H9 (cell line): ENCODE data around the gene TIGD6. TPM values are rescaled to one million over a fixed set of nuclear protein-coding genes. Genes with fewer than 3 reads are reported as not detected.

Source experiments
- DNase-seq: peaks from one replicate; pipeline ENCODE4 v3.0.0-alpha.2; 2017
- H2AFZ ChIP-seq: one replicate; pipeline ENCODE4 v1.6.1; 2013; ENCODE audit warnings: mild to moderate bottlenecking, low read length, control low read depth, moderate library complexity
- H2AK5ac ChIP-seq: 2 replicates; pipeline ENCODE4 v1.6.1; 2013; ENCODE audit warnings: low read length, control low read depth, mixed read lengths; ENCODE audit not compliant: insufficient read length
- H2BK120ac ChIP-seq: one replicate; pipeline ENCODE4 v1.6.1; 2013; ENCODE audit warnings: low read depth, mild to moderate bottlenecking, low read length, control low read depth, inconsistent platforms; ENCODE audit not compliant: poor library complexity, severe bottlenecking
- H2BK12ac ChIP-seq: 2 replicates; pipeline ENCODE4 v1.6.1; 2013; ENCODE audit warnings: low read length, control low read depth, mixed read lengths, low read depth; ENCODE audit not compliant: insufficient read length
- H2BK15ac ChIP-seq: 2 replicates; pipeline ENCODE4 v1.6.1; 2013; ENCODE audit warnings: low read depth, low read length, control low read depth
- H2BK20ac ChIP-seq: one replicate; pipeline ENCODE4 v1.6.1; 2013; ENCODE audit warnings: low read depth, mild to moderate bottlenecking, low read length, control low read depth, inconsistent platforms; ENCODE audit not compliant: poor library complexity, severe bottlenecking
- H2BK5ac ChIP-seq: 2 replicates; pipeline ENCODE4 v1.6.1; 2013; ENCODE audit warnings: low read length, control low read depth, mixed read lengths; ENCODE audit not compliant: insufficient read length
- H3K14ac ChIP-seq: 2 replicates; pipeline ENCODE4 v1.6.1; 2013; ENCODE audit warnings: low read length, control low read depth; ENCODE audit not compliant: insufficient read depth
- H3K18ac ChIP-seq: 2 replicates; pipeline ENCODE4 v1.6.1; 2013; ENCODE audit warnings: low read depth, mild to moderate bottlenecking, mixed read lengths, low read length, control low read depth; ENCODE audit not compliant: insufficient read length
- H3K23ac ChIP-seq: 2 replicates; pipeline ENCODE4 v1.6.1; 2013; ENCODE audit warnings: low read length, control low read depth, mixed read lengths, low read depth; ENCODE audit not compliant: insufficient read length
- H3K23me2 ChIP-seq: 2 replicates; pipeline ENCODE4 v1.6.1; 2013; ENCODE audit warnings: low read depth, mild to moderate bottlenecking, mixed read lengths, low read length, control low read depth; ENCODE audit not compliant: insufficient read length, poor library complexity, severe bottlenecking
- H3K27ac ChIP-seq: 2 replicates; pipeline ENCODE4 v1.5.1; 2013; ENCODE audit warnings: low read length, control low read depth, mixed read lengths, low read depth; ENCODE audit not compliant: insufficient read length
- H3K27me3 ChIP-seq: 2 replicates; pipeline ENCODE4 v1.6.1; 2013; ENCODE audit warnings: low read length, control low read depth, inconsistent platforms; ENCODE audit not compliant: insufficient read depth
- H3K4ac ChIP-seq: 2 replicates; pipeline ENCODE4 v1.6.1; 2013; ENCODE audit warnings: low read depth, mild to moderate bottlenecking, control low read depth, inconsistent platforms, low read length, moderate library complexity
- H3K4me1 ChIP-seq: 2 replicates; pipeline ENCODE4 v1.6.1; 2013; ENCODE audit warnings: low read length, control low read depth, inconsistent platforms; ENCODE audit not compliant: insufficient read depth
- H3K4me2 ChIP-seq: 2 replicates; pipeline ENCODE4 v1.6.1; 2013; ENCODE audit warnings: low read length, control low read depth, mixed read lengths; ENCODE audit not compliant: insufficient read length, insufficient read depth
- H3K56ac ChIP-seq: 2 replicates; pipeline ENCODE4 v1.6.1; 2013; ENCODE audit warnings: low read depth, mild to moderate bottlenecking, mixed read lengths, low read length, control low read depth; ENCODE audit not compliant: insufficient read length
- H3K79me1 ChIP-seq: 2 replicates; pipeline ENCODE4 v1.6.1; 2013; ENCODE audit warnings: low read depth, mild to moderate bottlenecking, moderate library complexity, low read length, control low read depth, inconsistent platforms; ENCODE audit not compliant: insufficient read depth, poor library complexity, severe bottlenecking
- H3K79me2 ChIP-seq: 2 replicates; pipeline ENCODE4 v1.6.1; 2013; ENCODE audit warnings: low read length, control low read depth, inconsistent platforms; ENCODE audit not compliant: insufficient read depth
- H3K9ac ChIP-seq: 2 replicates; pipeline ENCODE4 v1.6.1; 2013; ENCODE audit warnings: low read length, control low read depth, mixed read lengths; ENCODE audit not compliant: insufficient read length; ENCODE audit errors: extremely low read depth
- H3K9me3 ChIP-seq: one replicate; pipeline ENCODE4 v1.6.1; 2013; ENCODE audit warnings: low read depth, low read length, inconsistent platforms; ENCODE audit not compliant: control insufficient read depth
- H3T11ph ChIP-seq: one replicate; pipeline ENCODE4 v1.6.1; 2013; ENCODE audit warnings: mild to moderate bottlenecking, low read length, control low read depth, inconsistent platforms
- H4K20me1 ChIP-seq: one replicate; pipeline ENCODE4 v1.6.1; 2013; ENCODE audit not compliant: control insufficient read depth, insufficient read length, insufficient read depth
- H4K5ac ChIP-seq: 2 replicates; pipeline ENCODE4 v1.6.1; 2013; ENCODE audit warnings: low read depth, mild to moderate bottlenecking, mixed read lengths, low read length, control low read depth; ENCODE audit not compliant: insufficient read length
- H4K8ac ChIP-seq: replicated peaks from 2 replicates; pipeline ENCODE4 v1.6.1; 2013; ENCODE audit warnings: low read length, control low read depth, mixed read lengths, low read depth; ENCODE audit not compliant: insufficient read length
- H4K91ac ChIP-seq: 2 replicates; pipeline ENCODE4 v1.6.1; 2013; ENCODE audit warnings: low read depth, mild to moderate bottlenecking, moderate library complexity, mixed read lengths, low read length, control low read depth; ENCODE audit not compliant: insufficient read length
- H3K27ac Mint-ChIP-seq, 3 experiments: 2 replicates in 2 of 3; 3 replicates in 1 of 3; pipeline ENCODE4 v1.8.0; 2020 to 2021; ENCODE audit warnings: mixed read lengths in 3 of 3, mild to moderate bottlenecking in 1 of 3, moderate library complexity in 1 of 3
- H3K27me3 Mint-ChIP-seq: 2 replicates; pipeline ENCODE4 v1.8.0; 2021; ENCODE audit warnings: low read depth, mild to moderate bottlenecking, moderate library complexity, mixed read lengths
- H3K36me3 Mint-ChIP-seq, 3 experiments: 2 replicates in 2 of 3; 3 replicates in 1 of 3; pipeline ENCODE4 v1.8.0; 2020 to 2021; ENCODE audit warnings: low read depth in 3 of 3, mixed read lengths in 3 of 3; ENCODE audit not compliant: insufficient read depth in 1 of 3
- H3K4me1 Mint-ChIP-seq, 2 experiments: 2 replicates each; pipeline ENCODE4 v1.8.0; 2020; ENCODE audit warnings: mixed read lengths in 2 of 2
- H3K4me3 Mint-ChIP-seq, 2 experiments: 2 replicates in 1 of 2; 3 replicates in 1 of 2; pipeline ENCODE4 v1.8.0; 2020 to 2021; ENCODE audit warnings: mild to moderate bottlenecking in 2 of 2, mixed read lengths in 2 of 2, moderate library complexity in 1 of 2
- H3K9me3 Mint-ChIP-seq, 2 experiments: 2 replicates in 1 of 2; 3 replicates in 1 of 2; pipeline ENCODE4 v1.8.0; 2020; ENCODE audit warnings: mild to moderate bottlenecking in 2 of 2, mixed read lengths in 2 of 2, moderate library complexity in 1 of 2
- CTCF ChIP-seq: fragments of 200-600 bp; sonication (generic); conservative IDR thresholded peaks from 3 replicates; pipeline ENCODE4 v1.8.0; 2021; ENCODE audit warnings: antibody characterized with exemption, mild to moderate bottlenecking
- WGBS: extraction: QIAGEN DNeasy Blood & Tissue Kit; methylation state at CpG from one replicate; pipeline ENCODE4 v1.1.7; 2013; ENCODE audit warnings: missing lambda C conversion rate, low lambda C conversion rate, mixed read lengths; ENCODE audit not compliant: insufficient read length; ENCODE audit errors: extremely low coverage; 5-methylcytosine and 5-hydroxymethylcytosine counted together
- total RNA-seq: library from RNA; stranded (reverse); gene quantifications from 2 replicates; pipeline ENCODE4 v1.2.1, GENCODE V29; 2021

TIGD6 gene
- total RNA-seq, 1 experiment from 2014 or later = 1.8 TPM

- TF ChIP-seq CTCF = peak; percentile 64
- H3K23me2 ChIP-seq = peaks cover 13% of the 10 kb centered on the region
- DNase-seq = peak; percentile 56
Observed at GRCh38 chr5:150001660-150002486, 1.4 kb upstream of the TIGD6 start.

More at GRCh38 chr5:150001660-150002486, 1.4 kb upstream of the TIGD6 start:
- Mint-ChIP-seq H3K4me1 (peaks cover 19 to 23% of the 10 kb centered on the region in 2 experiments), H3K4me3 (peak overlapping the region; percentile 88 to 95), H3K36me3 (peaks cover 16 to 21% (median 20%) of the 10 kb centered on the region in 3 experiments; a peak in 6 of 7 replicates), H3K9me3 (no peaks in the 10 kb centered on the region; a peak in 1 of 5 replicates), H3K27me3 (no peaks in the 10 kb centered on the region), H3K27ac (peak overlapping the region in 2 of 3 experiments; percentile 37 to 85; a peak in 1 of 7 replicates)
- peak overlapping the region; percentile 95 for H3K4me2 ChIP-seq
- H3K4ac ChIP-seq = no peak overlapping the region
- H2BK15ac ChIP-seq = no peak overlapping the region
- H4K91ac ChIP-seq = no peak overlapping the region
- H4K20me1 ChIP-seq = no peaks in the 10 kb centered on the region
- no peak overlapping the region for H2BK12ac ChIP-seq
- no peak overlapping the region for H2BK120ac ChIP-seq
- H2AFZ ChIP-seq = no peak overlapping the region
- H3K56ac ChIP-seq = no peak overlapping the region
- no peaks in the 10 kb centered on the region for H3K79me1 ChIP-seq
- H3K14ac ChIP-seq = no peak overlapping the region
- H3K27me3 ChIP-seq = no peaks in the 10 kb centered on the region
- no CpG with 5 or more reads among the region's 8 CpGs for WGBS
- no peak overlapping the region for H3K23ac ChIP-seq
- no peak overlapping the region for H2AK5ac ChIP-seq
- H2BK20ac ChIP-seq = no peak overlapping the region
- H3K18ac ChIP-seq = no peak overlapping the region
- no peak overlapping the region for H3T11ph ChIP-seq
- no peak overlapping the region for H4K8ac ChIP-seq
- H3K79me2 ChIP-seq = no peaks in the 10 kb centered on the region; the same call in 1 of the 2 replicates
- no peak overlapping the region for H4K5ac ChIP-seq
- H3K27ac ChIP-seq = no peak overlapping the region
- H3K9ac ChIP-seq = no peak overlapping the region
- no peaks in the 10 kb centered on the region for H3K9me3 ChIP-seq
- H3K4me1 ChIP-seq = peaks cover 2% of the 10 kb centered on the region; the same call in 1 of the 2 replicates
- no peak overlapping the region for H2BK5ac ChIP-seq
